Loucy (cell line): ENCODE results near the gene PSMA1.

ENCODE experiments used
- H2AFZ ChIP-seq: fragments of 200-600 bp; sonication (generic); 2 replicates; pipeline ENCODE4 v1.6.0; 2016; ENCODE audit warnings: antibody characterized with exemption, mild to moderate bottlenecking, low read length, moderate library complexity
- H3F3A ChIP-seq: fragments of 200-600 bp; 2 replicates; pipeline ENCODE4 v1.6.0; 2016; ENCODE audit warnings: antibody characterized with exemption, low read depth, mild to moderate bottlenecking
- H3K27me3 ChIP-seq: fragments of 200-600 bp; sonication (generic); 2 replicates; pipeline ENCODE4 v1.6.1; 2014; ENCODE audit warnings: low read length, mild to moderate bottlenecking; ENCODE audit not compliant: insufficient read depth, poor library complexity, severe bottlenecking
- H3K36me3 ChIP-seq: fragments of 200-600 bp; sonication (generic); 2 replicates; pipeline ENCODE4 v1.6.1; 2016; ENCODE audit warnings: low read length; ENCODE audit not compliant: insufficient read depth
- H3K4me1 ChIP-seq: fragments of 200-600 bp; sonication (generic); 2 replicates; pipeline ENCODE4 v1.5.1; 2014; ENCODE audit warnings: low read length, mild to moderate bottlenecking; ENCODE audit not compliant: insufficient read depth, poor library complexity, severe bottlenecking
- H3K4me2 ChIP-seq: fragments of 200-600 bp; sonication (generic); 2 replicates; pipeline ENCODE4 v1.6.0; 2014; ENCODE audit warnings: antibody characterized with exemption, low read length, low read depth, mild to moderate bottlenecking; ENCODE audit not compliant: poor library complexity, severe bottlenecking
- H3K4me3 ChIP-seq: fragments of 200-600 bp; sonication (generic); 2 replicates; pipeline ENCODE4 v1.5.1; 2014; ENCODE audit warnings: low read length, mild to moderate bottlenecking, mixed read lengths; ENCODE audit not compliant: poor library complexity, severe bottlenecking
- H3K79me2 ChIP-seq: fragments of 200-600 bp; sonication (generic); 2 replicates; pipeline ENCODE4 v1.6.1; 2014; ENCODE audit warnings: low read length; ENCODE audit not compliant: insufficient read depth
- H3K9ac ChIP-seq: fragments of 200-600 bp; sonication (generic); 2 replicates; pipeline ENCODE4 v1.6.0; 2014; ENCODE audit warnings: mild to moderate bottlenecking, low read depth, low read length, moderate library complexity; ENCODE audit not compliant: poor library complexity, severe bottlenecking
- H3K9me2 ChIP-seq: fragments of 200-600 bp; sonication (generic); replicated peaks from 2 replicates; pipeline ENCODE4 v1.6.1; 2016; ENCODE audit warnings: low read depth, low read length, mixed read lengths
- H3K9me3 ChIP-seq: fragments of 200-600 bp; sonication (generic); 2 replicates; pipeline ENCODE4 v1.6.1; 2014; ENCODE audit warnings: mild to moderate bottlenecking, antibody characterized with exemption, low read length, low read depth; ENCODE audit not compliant: insufficient read depth
- H4K20me1 ChIP-seq: fragments of 200-600 bp; sonication (generic); 2 replicates; pipeline ENCODE4 v1.6.0; 2014; ENCODE audit warnings: antibody characterized with exemption, low read length, mild to moderate bottlenecking; ENCODE audit not compliant: insufficient read depth, poor library complexity, severe bottlenecking
- CTCF ChIP-seq: fragments of 200-600 bp; sonication (generic); conservative IDR thresholded peaks from 2 replicates; pipeline ENCODE4 v1.5.1; 2014; ENCODE audit warnings: mild to moderate bottlenecking, antibody characterized with exemption, low read length
- EZH2phosphoT487 ChIP-seq: fragments of 200-600 bp; IDR thresholded peaks from 2 replicates; pipeline ENCODE4 v1.6.1; 2018; ENCODE audit warnings: antibody characterized with exemption, mild to moderate bottlenecking, moderate library complexity, borderline replicate concordance

Gene PSMA1

GRCh38 chr11:14541192-14541947 is 21.2 kb upstream of the PSMA1 start:
- H3K9me3 ChIP-seq, result no peaks in the 10 kb centered on the region
- H3K27me3 ChIP-seq, result no peaks in the 10 kb centered on the region
- no peak overlapping the region for H3K9ac ChIP-seq
- no peaks in the 10 kb centered on the region for H3F3A ChIP-seq
- H3K9me2 ChIP-seq, result no peaks in the 10 kb centered on the region
- no peaks in the 10 kb centered on the region for H3K36me3 ChIP-seq
- H3K79me2 ChIP-seq, result no peaks in the 10 kb centered on the region
- TF ChIP-seq EZH2phosphoT487 (no peak), CTCF (no peak)
- H2AFZ ChIP-seq, result no peak overlapping the region
- no peaks in the 10 kb centered on the region for H4K20me1 ChIP-seq
- H3K4me1 ChIP-seq, result peaks cover 30% of the 10 kb centered on the region
- no peak overlapping the region for H3K4me2 ChIP-seq
- no peak overlapping the region for H3K4me3 ChIP-seq

GRCh38 chr11:14539982-14540421 is 19.8 kb upstream of the PSMA1 start:
- Histone ChIP-seq H3K36me3 (no peaks in the 10 kb centered on the region), H3K4me2 (peak overlapping the region; percentile 39), H3K9ac (peak overlapping the region; percentile 39), H4K20me1 (no peaks in the 10 kb centered on the region), H3K4me3 (no peak overlapping the region), H3K4me1 (peaks cover 30% of the 10 kb centered on the region), H2AFZ (peak overlapping the region; percentile 68; the same call in 1 of the 2 replicates), H3K9me2 (no peaks in the 10 kb centered on the region), H3K27me3 (no peaks in the 10 kb centered on the region), H3F3A (no peaks in the 10 kb centered on the region), H3K9me3 (no peaks in the 10 kb centered on the region), H3K79me2 (no peaks in the 10 kb centered on the region)
- TF ChIP-seq CTCF, result peak; percentile 39
- TF ChIP-seq EZH2phosphoT487, result no peak

GRCh38 chr11:14538926-14539554 is 18.9 kb upstream of the PSMA1 start:
- Histone ChIP-seq H3K79me2 (no peaks in the 10 kb centered on the region), H2AFZ (no peak overlapping the region), H4K20me1 (no peaks in the 10 kb centered on the region), H3K4me2 (no peak overlapping the region), H3K27me3 (no peaks in the 10 kb centered on the region), H3K4me3 (no peak overlapping the region), H3K4me1 (peaks cover 26% of the 10 kb centered on the region), H3K36me3 (no peaks in the 10 kb centered on the region), H3K9me3 (no peaks in the 10 kb centered on the region), H3F3A (no peaks in the 10 kb centered on the region), H3K9ac (no peak overlapping the region), H3K9me2 (no peaks in the 10 kb centered on the region)
- TF ChIP-seq EZH2phosphoT487 (no peak), CTCF (no peak)
